Adrenal gland (tissue), 12 donors: Measurements from ENCODE around the gene SLC6A11. TPM values are rescaled to one million over a fixed set of nuclear protein-coding genes. Genes with fewer than 3 reads are reported as not detected.
A peak's percentile ranks its signal among the peaks of the same experiment; 100 is the strongest.

ENCODE experiments used
- DNase-seq, 7 donors: peaks; one replicate each; pipeline ENCODE4 v3.0.0-alpha.2; 2019 to 2020
- H3K27ac ChIP-seq, 5 donors: fragments of 200-600 bp; sonication (generic) in 4 of 5; 1 replicate in 3 of 5; 2 replicates in 2 of 5; pipeline versions ENCODE4 v1.5.1 to v1.8.0; 2016 to 2020; ENCODE audit warnings: mild to moderate bottlenecking in 1 of 5
- H3K27me3 ChIP-seq: fragments of 200-600 bp; 2 replicates; pipeline ENCODE4 v1.8.0; 2021
- H3K36me3 ChIP-seq, 2 donors: fragments of 200-600 bp; replicated peaks in 1 of 2; 1 replicate in 1 of 2; 2 replicates in 1 of 2; pipeline versions ENCODE4 v1.5.1 to v1.8.0; 2018 to 2022
- H3K4me1 ChIP-seq, 2 donors: fragments of 200-600 bp; replicated peaks in 1 of 2; 1 replicate in 1 of 2; 2 replicates in 1 of 2; pipeline versions ENCODE4 v1.5.1 to v1.8.0; 2018 to 2021
- H3K4me3 ChIP-seq, 4 donors: fragments of 200-600 bp; sonication (generic) in 3 of 4; one replicate each; pipeline ENCODE4 v1.5.1; 2016 to 2018
- H3K9me3 ChIP-seq, 3 donors: fragments of 200-600 bp; sonication (generic) in 1 of 3; replicated peaks in 1 of 3; 1 replicate in 2 of 3; 2 replicates in 1 of 3; pipeline versions ENCODE4 v1.5.1 to v1.8.0; 2016 to 2021
- CTCF ChIP-seq, 6 experiments: fragments of 450-650 bp in 4 of 6; fragments of 200-600 bp in 2 of 6; sonication (generic) in 1 of 6; IDR thresholded peaks; 1 replicate in 5 of 6; 2 replicates in 1 of 6; pipeline versions ENCODE4 v1.5.1 to v1.8.0; 2016 to 2021; ENCODE audit warnings: antibody characterized with exemption in 6 of 6, mild to moderate bottlenecking in 2 of 6, moderate library complexity in 1 of 6
- POLR2A ChIP-seq, 2 donors: fragments of 450-650 bp; IDR thresholded peaks; one replicate each; pipeline ENCODE4 v1.6.1; 2017; ENCODE audit warnings: antibody characterized with exemption in 2 of 2, mild to moderate bottlenecking in 2 of 2, moderate library complexity in 1 of 2
- WGBS, 4 donors: extraction: QIAGEN DNeasy Blood & Tissue Kit in 2 of 4; methylation state at CpG; one replicate each; pipeline versions ENCODE4 v1.1.5 to v1.1.7; 2013 to 2017; 5-methylcytosine and 5-hydroxymethylcytosine counted together
- intact Hi-C, 2 donors: fragments of 100-400 bp; cut with DNase I; formaldehyde crosslinking; loops; one replicate each; pipeline versions ENCODE4 v1.14.1 to v1.15.0; 2022 to 2023
- polyA plus RNA-seq, 3 donors: library from polyadenylated mRNA; stranded (reverse); fragments of 200-250 nt in 2 of 3; fragments of 350-450 nt in 1 of 3; fragmentation: Illumina TruSeq in 1 of 3; extraction: RNeasy Lipid Tissue Mini Kit (QIAGEN cat#74804) in 1 of 3; gene quantifications; one replicate each; pipeline ENCODE4 v1.2.3, GENCODE V29; 2013 to 2014
- total RNA-seq, 9 donors: library from RNA; depleted of rRNA in 4 of 9; stranded (reverse); fragments of >200 nt in 4 of 9; fragments of 120-200 nt in 1 of 9; fragmentation: NEBNext Ultra II Directional in 1 of 9; extraction: Animal tissue kit (Norgen Biotek cat#: 25700) in 1 of 9; gene quantifications; one replicate each; pipeline versions ENCODE4 v1.1.0 to v1.2.4, GENCODE V29; 2013 to 2023
- donor health status: healthy with polysubstance abuse.
- donor health status: Bipolar disorder and iron deficiency.
- donor health status: DM: yes; HTN: yes; CAD: no.
- donor health status: DM: no; HTN: no; CAD: no.
- donor health status: DM: no; HTN: no; CAD: no.
- donor health status: DM: yes; HTN: yes; CAD: no.

Gene SLC6A11
- total and polyA plus RNA-seq, 12 donors: 0.03 to 0.17 (median 0.06) TPM; not detected in 7

GRCh38 chr3:10771486-10772270 is 44.4 kb upstream of the SLC6A11 start:
- Histone ChIP-seq H3K27me3 (peaks cover 25% of the 10 kb centered on the region), H3K9me3 (no peaks in the 10 kb centered on the region), H3K36me3 (no peaks in the 10 kb centered on the region), H3K27ac (no peak overlapping the region), H3K4me1 (no peaks in the 10 kb centered on the region), H3K4me3 (no peak overlapping the region)
- 43 to 47% (median 44%) methylated on average over 4 to 10 of the region's 10 CpGs for WGBS, 4 donors
- no peak for TF ChIP-seq POLR2A (IDR thresholded peaks at IDR 0.05)
- no peak for TF ChIP-seq CTCF (IDR thresholded peaks at IDR 0.05)
- no peak for DNase-seq
- intact Hi-C loops: no loop called here

GRCh38 chr3:10772271-10773161 is 43.5 kb upstream of the SLC6A11 start:
- no peak for DNase-seq
- WGBS, 4 donors: 27 to 35% (median 34%) methylated on average over 9 to 16 of the region's 16 CpGs
- TF ChIP-seq POLR2A (IDR thresholded peaks at IDR 0.05): no peak
- TF ChIP-seq CTCF (IDR thresholded peaks at IDR 0.05): no peak
- Histone ChIP-seq H3K9me3 (no peaks in the 10 kb centered on the region), H3K4me1 (no peaks in the 10 kb centered on the region), H3K36me3 (no peaks in the 10 kb centered on the region), H3K27me3 (peaks cover 25% of the 10 kb centered on the region), H3K27ac (no peak overlapping the region), H3K4me3 (no peak overlapping the region)
- intact Hi-C loops: no loop called here

GRCh38 chr3:10774129-10774670 is 41.8 kb upstream of the SLC6A11 start:
- Histone ChIP-seq H3K9me3 (no peaks in the 10 kb centered on the region), H3K36me3 (no peaks in the 10 kb centered on the region), H3K4me3 (no peak overlapping the region), H3K4me1 (no peaks in the 10 kb centered on the region), H3K27me3 (peaks cover 25% of the 10 kb centered on the region), H3K27ac (no peak overlapping the region)
- DNase-seq: no peak
- WGBS, 4 donors: 64 to 85% (median 80%) methylated on average over 5 to 8 of the region's 8 CpGs
- no peak for TF ChIP-seq POLR2A (IDR thresholded peaks at IDR 0.05)
- TF ChIP-seq CTCF (IDR thresholded peaks at IDR 0.05): no peak
- intact Hi-C loops: no loop called here

- Histone ChIP-seq H3K4me1 (no peaks in the 10 kb centered on the region), H3K4me3 (no peak overlapping the region), H3K27ac (no peak overlapping the region), H3K36me3 (no peaks in the 10 kb centered on the region), H3K9me3 (no peaks in the 10 kb centered on the region), H3K27me3 (peaks cover 25% of the 10 kb centered on the region)
- WGBS, 4 donors: 69 to 87% (median 79%) methylated on average over 5 to 8 of the region's 8 CpGs
- peak in 1 of 7 donors; percentile 14 for DNase-seq
- TF ChIP-seq POLR2A (IDR thresholded peaks at IDR 0.05): no peak
- no peak for TF ChIP-seq CTCF (IDR thresholded peaks at IDR 0.05)
- intact Hi-C loops: no loop called here
Measured at GRCh38 chr3:10774825-10775224, 41.2 kb upstream of the SLC6A11 start.
